ENCODE measurements around the gene MB. TPM values are rescaled to one million over a fixed set of nuclear protein-coding genes. Genes with fewer than 3 reads are reported as not detected.

MB gene
- total RNA-seq, 3 donors from 2014 or later, result 0.48 to 13.1 (median 10.0) TPM

GRCh38 chr22:35621451-35621850 lies 4.3 kb upstream of the MB start:
- Histone ChIP-seq H3K36me3 (no peaks in the 10 kb centered on the region), H3K4me1 (peaks cover 0 to 5% of the 10 kb centered on the region in 2 donors), H3K4me3 (no peak overlapping the region), H3K9me3 (no peaks in the 10 kb centered on the region), H3K27me3 (no peaks in the 10 kb centered on the region), H3K27ac (peak overlapping the region; percentile 76 to 88)
- TF ChIP-seq POLR2AphosphoS5 (IDR thresholded peaks at IDR 0.05) (no peak), CTCF (IDR thresholded peaks at IDR 0.05) (no peak), POLR2A (IDR thresholded peaks at IDR 0.05) (no peak)
- intact Hi-C loops (cut with DNase I; ENCODE audit: low total_unique reads), result loop anchor here (10.0 kb wide), 1 partner anchor 403 kb away; the partner anchor contains the start of gene RBFOX2
- no peak for DNase-seq (ENCODE audit: low spot score in 2 of 2)

- DNase-seq (ENCODE audit: low spot score in 2 of 2), result no peak
- no peaks in the 10 kb centered on the region for H3K27me3 ChIP-seq
- no peak overlapping the region for H3K4me3 ChIP-seq
- H3K4me1 ChIP-seq, result peaks cover 0 to 5% of the 10 kb centered on the region in 2 donors
- no peak overlapping the region for H3K27ac ChIP-seq
- H3K9me3 ChIP-seq, result no peaks in the 10 kb centered on the region
- intact Hi-C loops (cut with DNase I; ENCODE audit: low total_unique reads), result loop anchor here (10.0 kb wide), 1 partner anchor 404 kb away; the partner anchor contains the start of gene RBFOX2
- H3K36me3 ChIP-seq, result no peaks in the 10 kb centered on the region
- TF ChIP-seq POLR2AphosphoS5 (IDR thresholded peaks at IDR 0.05), result no peak
- no peak for TF ChIP-seq CTCF (IDR thresholded peaks at IDR 0.05)
- TF ChIP-seq POLR2A (IDR thresholded peaks at IDR 0.05), result no peak
These were observed 3.6 kb upstream of the MB start for GRCh38 chr22:35620624-35621251.

GRCh38 chr22:35619336-35620094 lies 2.4 kb upstream of the MB start:
- Histone ChIP-seq H3K4me1 (peaks cover 0 to 5% of the 10 kb centered on the region in 2 donors), H3K9me3 (no peaks in the 10 kb centered on the region), H3K27ac (no peak overlapping the region), H3K36me3 (no peaks in the 10 kb centered on the region), H3K27me3 (no peaks in the 10 kb centered on the region), H3K4me3 (no peak overlapping the region)
- intact Hi-C loops (cut with DNase I; ENCODE audit: low total_unique reads), result loop anchor here (10.0 kb wide), 2 partner anchors 405 to 495 kb away; partner anchors contain the start of gene RBFOX2
- DNase-seq (ENCODE audit: low spot score in 2 of 2), result no peak
- no peak for TF ChIP-seq POLR2A (IDR thresholded peaks at IDR 0.05)
- TF ChIP-seq POLR2AphosphoS5 (IDR thresholded peaks at IDR 0.05), result no peak
- TF ChIP-seq CTCF (IDR thresholded peaks at IDR 0.05), result no peak

- no peaks in the 10 kb centered on the region for H3K36me3 ChIP-seq
- DNase-seq (ENCODE audit: low spot score in 2 of 2), result no peak
- no peak for TF ChIP-seq POLR2AphosphoS5 (IDR thresholded peaks at IDR 0.05)
- no peak for TF ChIP-seq POLR2A (IDR thresholded peaks at IDR 0.05)
- no peak for TF ChIP-seq CTCF (IDR thresholded peaks at IDR 0.05)
- H3K9me3 ChIP-seq, result no peaks in the 10 kb centered on the region
- H3K27me3 ChIP-seq, result no peaks in the 10 kb centered on the region
- intact Hi-C loops (cut with DNase I; ENCODE audit: low total_unique reads), result loop anchor here (10.0 kb wide), 1 partner anchor 496 kb away; no protein-coding TSS in a partner anchor
- H3K27ac ChIP-seq, result no peak overlapping the region
- H3K4me1 ChIP-seq, result peaks cover 0 to 5% of the 10 kb centered on the region in 2 donors
- no peak overlapping the region for H3K4me3 ChIP-seq
These were observed 1.5 kb upstream of the MB start for GRCh38 chr22:35618427-35619223.

Measured in breast epithelium (tissue), 4 donors.